Adrenal gland (tissue), 5 donors: ENCODE data around the gene PTGS1.

Source experiments
- CTCF ChIP-seq, 6 experiments: fragments of 450-650 bp in 4 of 6; fragments of 200-600 bp in 2 of 6; sonication (generic) in 1 of 6; IDR thresholded peaks; 1 replicate in 5 of 6; 2 replicates in 1 of 6; pipeline versions ENCODE4 v1.5.1 to v1.8.0; 2016 to 2021; ENCODE audit warnings: antibody characterized with exemption in 6 of 6, mild to moderate bottlenecking in 2 of 6, moderate library complexity in 1 of 6
- POLR2A ChIP-seq, 2 donors: fragments of 450-650 bp; IDR thresholded peaks; one replicate each; pipeline ENCODE4 v1.6.1; 2017; ENCODE audit warnings: antibody characterized with exemption in 2 of 2, mild to moderate bottlenecking in 2 of 2, moderate library complexity in 1 of 2
- donor health status: DM: no; HTN: no; CAD: no.

GRCh38 chr9:122337556-122337929, 33.3 kb upstream of the PTGS1 start:
- TF ChIP-seq CTCF (IDR thresholded peaks at IDR 0.05): no peak
- no peak for TF ChIP-seq POLR2A (IDR thresholded peaks at IDR 0.05)
